Skin of body (tissue), 2 donors: ENCODE measurements around the gene DZIP3. TPM values are rescaled to one million over a fixed set of nuclear protein-coding genes. Genes with fewer than 3 reads are reported as not detected.
A peak's percentile ranks its signal among the peaks of the same experiment; 100 is the strongest.

ENCODE experiments used
- DNase-seq: peaks from one replicate; lab custom pipeline; 2025; lab: John Stamatoyannopoulos, UW
- total RNA-seq: library from RNA; depleted of rRNA; stranded (reverse); fragments of >200 nt; gene quantifications from one replicate; pipeline ENCODE4 v1.2.3, GENCODE V29; 2014

The DZIP3 gene, protein sequence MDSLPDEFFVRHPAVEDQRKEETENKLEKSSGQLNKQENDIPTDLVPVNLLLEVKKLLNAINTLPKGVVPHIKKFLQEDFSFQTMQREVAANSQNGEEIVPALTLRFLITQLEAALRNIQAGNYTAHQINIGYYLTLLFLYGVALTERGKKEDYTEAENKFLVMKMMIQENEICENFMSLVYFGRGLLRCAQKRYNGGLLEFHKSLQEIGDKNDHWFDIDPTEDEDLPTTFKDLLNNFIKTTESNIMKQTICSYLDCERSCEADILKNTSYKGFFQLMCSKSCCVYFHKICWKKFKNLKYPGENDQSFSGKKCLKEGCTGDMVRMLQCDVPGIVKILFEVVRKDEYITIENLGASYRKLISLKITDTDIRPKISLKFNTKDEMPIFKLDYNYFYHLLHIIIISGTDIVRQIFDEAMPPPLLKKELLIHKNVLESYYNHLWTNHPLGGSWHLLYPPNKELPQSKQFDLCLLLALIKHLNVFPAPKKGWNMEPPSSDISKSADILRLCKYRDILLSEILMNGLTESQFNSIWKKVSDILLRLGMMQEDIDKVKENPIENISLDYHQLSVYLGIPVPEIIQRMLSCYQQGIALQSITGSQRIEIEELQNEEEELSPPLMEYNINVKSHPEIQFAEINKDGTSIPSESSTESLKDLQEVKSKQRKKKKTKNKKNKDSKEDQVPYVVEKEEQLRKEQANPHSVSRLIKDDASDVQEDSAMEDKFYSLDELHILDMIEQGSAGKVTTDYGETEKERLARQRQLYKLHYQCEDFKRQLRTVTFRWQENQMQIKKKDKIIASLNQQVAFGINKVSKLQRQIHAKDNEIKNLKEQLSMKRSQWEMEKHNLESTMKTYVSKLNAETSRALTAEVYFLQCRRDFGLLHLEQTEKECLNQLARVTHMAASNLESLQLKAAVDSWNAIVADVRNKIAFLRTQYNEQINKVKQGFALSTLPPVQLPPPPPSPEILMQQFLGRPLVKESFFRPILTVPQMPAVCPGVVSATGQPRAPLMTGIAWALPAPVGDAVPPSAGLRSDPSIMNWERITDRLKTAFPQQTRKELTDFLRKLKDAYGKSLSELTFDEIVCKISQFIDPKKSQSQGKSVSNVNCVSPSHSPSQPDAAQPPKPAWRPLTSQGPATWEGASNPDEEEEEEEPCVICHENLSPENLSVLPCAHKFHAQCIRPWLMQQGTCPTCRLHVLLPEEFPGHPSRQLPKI
- 12.8 TPM for total RNA-seq

DNA sequence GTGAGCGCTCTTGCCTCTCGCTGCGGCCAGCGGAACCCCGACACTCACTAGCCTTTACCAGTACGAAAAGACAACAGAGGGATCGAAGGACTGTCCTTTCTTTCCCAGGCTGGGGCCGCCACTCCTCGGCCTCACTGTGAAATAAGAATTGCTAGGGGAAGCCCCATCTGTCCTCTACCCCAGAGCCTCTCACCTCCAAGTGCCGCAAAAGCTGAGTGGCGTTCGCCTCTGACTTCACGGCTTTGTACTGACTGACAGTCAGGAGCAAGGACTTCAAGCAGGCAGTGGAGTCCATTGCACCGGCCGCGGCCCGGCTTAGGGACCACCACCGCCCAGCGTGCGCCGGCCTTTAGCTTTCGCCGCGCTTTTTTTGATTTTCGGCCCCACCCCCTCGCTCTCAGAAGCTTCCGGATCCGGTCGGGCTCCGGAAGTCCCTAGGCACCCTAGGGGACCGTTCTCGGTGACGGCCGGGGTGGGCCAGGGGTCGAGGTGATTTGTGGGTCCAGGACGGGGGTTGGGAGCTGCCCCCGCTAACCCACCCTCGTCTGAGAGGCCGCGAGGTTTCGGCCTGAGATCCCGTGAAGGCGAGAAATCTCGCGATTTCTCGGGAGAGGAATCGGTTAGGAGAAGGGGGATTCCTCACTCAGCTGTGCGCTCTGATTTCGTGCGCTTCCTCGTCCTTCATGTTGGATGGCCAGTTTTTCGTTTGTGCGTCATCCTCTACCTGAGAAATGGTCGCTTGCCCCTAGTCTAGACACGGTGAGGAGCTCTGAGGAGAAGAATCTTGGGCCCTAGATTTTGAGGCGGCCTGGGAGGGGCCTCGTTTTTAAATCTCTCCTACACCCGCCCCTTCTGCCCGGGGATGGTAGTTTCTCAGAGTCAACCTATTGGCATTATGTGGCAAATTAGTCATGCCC is at the start of gene DZIP3, which contains the start of gene CIP2A:
Gene DZIP3, plus strand, starts transcription at position 642 of the 917 bp plus-strand sequence. CDS start 15,685 bp downstream, outside the sequence.
Gene CIP2A, minus strand, starts transcription at position 358 of the 917 bp plus-strand sequence. Its CDS starts 63 bp downstream, at position 295.
- peak; percentile 92 for DNase-seq

DNA sequence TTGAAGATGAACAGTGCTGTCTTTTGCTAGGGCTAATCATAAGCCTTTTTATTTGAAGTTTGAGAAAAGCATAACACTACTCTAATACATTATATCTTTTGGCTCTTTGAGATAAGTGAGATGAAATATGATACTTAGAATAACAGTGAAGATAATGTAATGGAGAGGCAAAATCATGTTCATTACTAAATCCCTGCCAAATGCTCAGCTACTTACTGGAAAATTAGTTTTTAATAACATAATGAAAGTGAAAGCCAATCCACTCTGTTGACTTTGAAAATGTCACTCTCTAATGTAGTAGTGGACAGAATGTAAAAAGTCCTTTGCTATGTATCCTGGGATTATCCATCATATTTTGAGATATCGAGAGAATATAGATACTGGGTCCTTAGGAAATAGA is 43.3 kb upstream of the DZIP3 start:
- DNase-seq, result no peak

GRCh38 chr3:108546692-108547091 is 42.8 kb upstream of the DZIP3 start:
- DNase-seq, result no peak

DNA sequence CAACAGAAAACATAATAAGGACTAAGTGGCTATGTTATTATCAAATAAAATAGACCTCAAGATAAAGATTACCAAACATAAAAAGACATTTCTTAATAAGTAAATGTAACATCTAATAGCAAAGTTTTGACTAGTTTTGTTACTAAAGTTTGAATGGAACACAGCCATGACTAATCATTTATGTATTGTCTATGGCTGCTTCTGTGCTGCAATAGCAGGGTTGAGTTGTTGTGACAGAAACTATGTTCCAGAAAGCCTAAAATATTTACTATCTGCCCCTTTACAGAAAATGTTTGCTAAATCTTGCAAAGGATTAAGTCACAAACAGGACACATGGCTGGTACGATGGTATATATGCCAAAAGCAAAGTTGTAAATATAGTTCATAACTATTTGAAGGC is 41.2 kb upstream of the DZIP3 start:
- no peak for DNase-seq

DNA sequence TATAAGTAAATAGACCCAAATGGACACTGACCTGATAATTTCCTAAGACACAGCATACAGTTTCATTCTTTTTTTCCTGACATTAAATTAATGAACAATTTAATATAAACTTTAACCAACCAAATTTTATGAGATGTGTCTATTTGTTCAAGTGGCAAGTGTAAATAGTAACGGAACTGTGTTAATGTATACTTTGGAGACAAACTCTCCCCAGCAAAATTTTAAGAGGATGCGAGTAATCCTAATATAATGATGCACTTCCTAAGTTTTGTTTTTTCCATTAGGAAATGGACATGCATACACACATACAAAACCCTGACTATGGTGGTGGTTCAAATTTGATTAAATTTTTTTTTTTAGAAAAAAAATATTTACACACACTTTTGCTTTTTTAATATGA is 40.6 kb upstream of the DZIP3 start:
- no peak for DNase-seq

GRCh38 chr3:108552267-108553159 is 37.0 kb upstream of the DZIP3 start:
- DNase-seq, result no peak

- no peak for DNase-seq
These were observed 35.3 kb upstream of the DZIP3 start for GRCh38 chr3:108554229-108554628.

DNA sequence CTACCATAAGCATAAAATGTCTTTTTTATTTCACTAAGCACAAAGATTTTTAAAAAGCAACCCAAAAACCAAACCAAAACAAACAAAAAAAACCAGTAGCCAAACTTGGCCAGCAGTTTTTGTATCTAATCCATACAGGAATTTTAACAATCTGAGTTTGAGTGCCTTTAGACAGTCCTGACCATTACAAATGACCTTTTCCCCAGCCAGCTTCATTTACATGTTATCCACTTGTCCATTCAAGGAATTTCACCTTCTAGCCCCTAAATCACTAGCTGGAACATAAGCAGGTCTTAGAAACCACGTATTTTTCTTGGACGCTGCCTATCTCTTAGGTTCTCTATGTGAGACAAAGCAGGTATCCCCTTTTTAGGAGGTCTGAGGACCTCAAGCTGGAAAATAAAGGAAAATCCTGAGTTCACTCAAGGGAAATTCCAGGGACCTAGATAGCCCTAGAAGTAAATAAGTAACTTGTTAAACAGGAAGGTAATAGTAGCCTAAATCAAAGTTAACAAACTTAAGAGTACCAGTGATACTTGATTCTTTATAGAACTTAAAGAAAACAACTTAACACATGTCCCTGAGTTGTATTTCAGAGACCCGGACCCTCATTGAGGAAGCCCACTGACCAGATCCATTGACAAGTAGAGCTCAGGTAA is 34.5 kb upstream of the DZIP3 start:
- DNase-seq, result no peak

DNA sequence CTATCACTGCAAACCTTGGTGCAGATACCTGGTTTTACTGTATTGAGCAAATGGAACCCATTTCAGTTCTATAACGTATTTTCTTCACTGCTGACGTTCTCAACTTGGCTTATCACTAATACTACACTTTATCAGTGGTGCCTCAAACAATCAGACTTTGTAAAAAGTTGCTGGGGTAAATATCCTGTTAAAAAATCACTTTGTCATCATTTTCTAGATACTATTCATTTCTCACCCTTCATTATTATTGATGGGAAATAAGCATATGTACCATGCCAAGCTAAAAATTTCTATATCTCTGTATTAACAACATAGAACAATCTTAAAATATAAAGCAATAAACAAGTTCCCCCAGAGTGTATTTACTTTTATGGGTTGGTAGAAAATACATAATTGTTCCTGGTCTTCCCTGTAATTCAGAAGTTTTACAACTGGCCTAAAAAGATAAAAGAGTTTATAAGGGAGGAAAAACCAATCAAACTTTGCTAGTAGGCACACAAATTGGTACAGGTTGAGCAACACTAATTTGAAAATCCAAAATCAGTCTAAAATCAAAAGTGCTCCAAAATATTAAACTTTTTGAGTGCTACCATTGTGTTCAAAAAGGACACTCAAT is 33.4 kb upstream of the DZIP3 start:
- no peak for DNase-seq

DNA sequence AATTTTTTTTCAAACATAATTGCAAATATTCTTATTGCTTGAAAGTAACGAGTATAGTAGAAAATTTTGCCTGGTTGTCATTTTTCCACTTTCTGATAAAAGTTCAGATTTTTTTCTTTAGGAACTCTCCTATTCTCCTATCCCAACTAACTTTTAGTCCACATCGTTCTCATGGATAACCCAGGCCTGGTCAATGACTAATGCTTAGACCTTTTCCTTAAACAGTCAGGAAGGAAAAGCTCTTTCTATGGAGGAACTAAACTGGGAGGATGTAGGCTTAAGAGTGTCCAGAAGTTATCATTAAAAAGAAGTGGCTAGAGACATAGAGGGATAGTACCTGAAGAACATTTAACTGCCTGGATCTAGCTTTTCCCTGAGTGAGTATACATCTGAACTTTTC is 27.0 kb upstream of the DZIP3 start:
- DNase-seq, result no peak

DNA sequence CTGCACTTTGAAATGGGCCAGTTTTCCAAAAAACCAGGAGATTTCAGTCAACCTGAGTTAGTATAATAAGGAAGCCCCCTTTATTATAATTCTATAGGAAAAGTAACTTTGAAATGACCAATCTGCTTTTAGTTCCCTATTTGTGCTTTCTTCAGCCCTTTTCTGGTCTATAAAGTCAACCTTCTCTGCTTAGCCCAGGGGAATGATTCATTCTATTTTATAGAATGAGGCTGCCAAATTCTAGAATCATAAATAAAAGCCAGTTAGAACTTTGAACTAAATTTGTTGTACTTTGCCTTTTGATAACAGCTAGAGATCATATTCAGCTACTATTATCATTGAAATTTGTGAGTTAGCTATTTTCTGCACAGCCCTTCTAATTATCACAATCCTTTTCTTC is 25.0 kb upstream of the DZIP3 start:
- DNase-seq, result no peak

DNA sequence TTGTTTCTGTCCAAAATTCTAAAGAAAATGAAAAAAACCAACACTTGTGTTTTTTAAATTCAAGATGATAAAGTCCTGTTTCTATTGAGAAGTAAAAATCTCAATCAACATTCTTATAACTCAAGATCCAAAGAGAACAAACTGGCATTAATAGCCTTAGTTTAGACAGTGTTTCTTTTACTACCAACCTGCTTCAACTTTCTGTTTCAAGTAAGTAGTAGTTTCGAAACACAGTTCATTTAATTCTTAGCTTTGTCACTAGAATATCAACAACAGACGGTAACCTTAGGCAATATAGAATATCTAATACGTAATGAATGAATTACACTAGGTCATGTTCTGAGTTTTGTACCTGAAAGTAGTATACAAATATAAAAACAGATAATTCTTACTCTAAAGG is 24.0 kb upstream of the DZIP3 start:
- DNase-seq, result no peak

DNA sequence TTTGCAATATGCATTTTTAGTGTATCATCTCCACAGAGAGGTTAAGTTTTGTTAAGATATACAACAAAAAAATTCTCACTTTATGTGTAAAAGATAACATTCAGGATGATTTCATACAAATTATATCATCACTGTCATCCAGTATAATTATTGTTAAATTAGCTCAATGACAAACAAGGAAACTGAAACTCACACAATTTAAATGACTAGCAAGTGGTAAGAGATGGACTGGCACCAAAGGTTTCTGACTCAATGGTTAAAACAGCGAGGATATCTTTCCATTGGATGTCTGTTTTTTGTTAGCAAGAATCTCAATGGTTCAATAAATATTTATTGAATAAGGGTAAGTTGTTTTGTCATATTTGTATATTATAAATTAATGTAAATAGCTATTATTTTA is 22.9 kb upstream of the DZIP3 start:
- DNase-seq, result no peak

GRCh38 chr3:108569336-108569735 is 20.2 kb upstream of the DZIP3 start:
- no peak for DNase-seq

- DNase-seq, result no peak
These were observed 11.5 kb upstream of the DZIP3 start for GRCh38 chr3:108578064-108578463.

DNA sequence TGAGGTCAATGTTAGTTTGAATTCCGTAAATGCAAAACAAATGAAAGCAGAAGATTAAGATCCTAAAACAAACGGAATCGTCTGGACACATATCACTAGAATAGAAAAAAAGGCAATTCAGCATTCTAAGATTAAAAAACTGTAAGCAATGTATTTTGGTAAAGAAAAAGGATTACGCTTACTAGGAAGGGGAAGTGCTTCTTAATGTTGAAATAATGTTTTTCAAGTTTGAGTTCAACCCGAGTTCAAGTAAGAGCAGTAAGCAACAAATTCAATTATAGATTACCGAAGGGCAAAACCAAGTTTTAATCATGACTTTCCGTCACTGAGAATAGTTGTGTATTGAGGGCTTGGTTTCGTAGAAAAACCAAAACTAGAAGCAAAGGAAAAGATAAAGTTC is 921 bp upstream of the DZIP3 start:
- DNase-seq, result peak; percentile 0

- DNase-seq, result peak; percentile 64
These were observed 439 bp downstream of the DZIP3 start for GRCh38 chr3:108589998-108590323.

- DNase-seq, result no peak
These were observed 938 bp downstream of the DZIP3 start for GRCh38 chr3:108590460-108590859.

- DNase-seq, result no peak
These were observed 5.8 kb downstream of the DZIP3 start for GRCh38 chr3:108595321-108595720.
